ENCODE results near the gene TBL2.
"Not testable (repeated sequence)": the region's sequence is repeated elsewhere in the genome, so short reads cannot be mapped to it uniquely, and the experiment has no call there.

Gene TBL2

DNA sequence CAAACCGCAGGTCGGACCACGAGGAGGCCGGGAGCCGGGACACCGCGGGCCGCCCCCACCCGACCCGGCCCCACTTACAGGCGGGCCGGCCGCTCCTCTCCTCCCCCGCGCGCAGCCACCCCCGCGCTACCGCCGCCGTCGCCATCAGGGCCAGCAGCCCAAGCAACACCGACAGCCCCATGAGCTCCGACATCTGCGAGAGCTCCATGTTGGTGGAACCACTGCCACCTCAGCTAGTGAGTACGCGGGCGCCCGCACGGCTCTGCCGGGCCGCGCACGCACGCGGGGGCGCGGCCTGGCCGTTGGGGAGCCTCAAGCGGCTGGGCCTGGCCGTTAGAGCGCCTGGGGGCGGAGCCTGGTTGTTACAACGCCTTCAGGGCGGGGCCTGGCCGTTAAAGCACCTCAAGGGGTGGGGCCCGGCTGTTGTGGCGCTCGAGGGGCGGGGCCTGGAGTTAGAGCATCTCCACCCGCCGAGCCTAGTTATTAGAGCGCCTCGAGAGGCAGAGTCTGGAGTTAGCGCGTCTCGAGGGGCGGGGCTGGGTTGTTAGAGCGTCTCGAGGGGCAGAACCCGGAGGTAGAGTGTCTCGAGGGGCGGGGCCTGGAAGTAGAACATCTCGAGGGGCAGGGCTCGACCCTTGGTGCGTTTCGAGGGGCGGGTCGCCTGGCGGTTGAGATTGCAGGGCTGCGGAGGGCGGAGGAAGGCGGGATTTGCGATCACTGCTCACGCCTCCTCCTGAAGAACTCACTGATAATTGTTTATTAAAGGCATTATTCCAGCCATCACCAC is at the start of gene TBL2:
TSS of gene TBL2 (minus strand) at position 238 of the 787 bp plus-strand sequence. CDS start at position 208, 30 bp downstream.
- DNase-seq, result peak; percentile 100

DNA sequence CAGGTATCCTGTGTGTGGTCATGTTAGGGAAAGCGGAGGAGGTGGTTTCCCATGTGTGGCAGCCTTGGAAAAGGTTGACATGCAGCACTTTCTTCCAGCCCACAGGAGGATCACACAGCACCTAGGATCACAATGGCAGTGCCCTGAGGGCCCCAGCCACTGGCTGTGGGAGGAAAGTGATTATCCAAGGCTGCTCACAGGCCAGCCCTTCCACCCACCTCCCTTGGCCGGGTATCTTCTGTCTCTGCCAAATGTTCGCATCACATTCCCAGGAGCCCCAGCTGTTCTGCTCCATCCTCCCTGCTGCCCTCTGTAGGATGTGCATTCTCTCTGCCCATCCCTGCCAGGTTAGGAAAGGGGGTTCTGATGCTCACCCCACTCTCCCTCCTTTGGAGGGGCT is 48.4 kb upstream of the TBL2 start:
- no peak for DNase-seq

DNA sequence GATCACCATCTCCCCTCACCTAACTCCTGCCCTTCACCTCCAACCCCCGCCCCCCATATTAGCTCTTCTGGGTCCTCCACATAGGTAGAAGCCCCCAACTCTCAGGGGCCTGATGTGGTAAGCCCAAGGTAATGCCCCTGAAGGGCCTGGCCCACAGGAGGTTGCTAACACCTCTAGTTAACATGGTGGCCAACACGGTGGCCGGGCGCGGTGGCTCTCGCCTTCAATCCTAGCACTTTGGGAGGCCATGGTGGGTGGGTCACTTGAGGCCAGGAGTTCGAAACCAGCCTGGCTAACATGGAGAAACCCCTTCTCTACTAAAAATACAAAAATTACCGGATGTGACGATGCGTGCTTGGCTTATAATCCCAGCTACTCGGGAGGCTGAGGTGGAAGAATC is 46.9 kb upstream of the TBL2 start:
- no peak for DNase-seq

- DNase-seq, result no peak
These were observed 46.3 kb upstream of the TBL2 start for GRCh38 chr7:73624669-73625001.

- DNase-seq, result peak; percentile 98
These were observed 45.7 kb upstream of the TBL2 start, which contains the start of gene MLXIPL for GRCh38 chr7:73623798-73624668. Gene MLXIPL, minus strand, starts transcription at chr7:73624522. Its CDS starts 30 bp downstream, at chr7:73624492.

- DNase-seq, result peak; percentile 45
These were observed 44.8 kb upstream of the TBL2 start for GRCh38 chr7:73622909-73623797.

- DNase-seq, result no peak
These were observed 44.1 kb upstream of the TBL2 start for GRCh38 chr7:73622527-73622908.

GRCh38 chr7:73621168-73622063 is 43.0 kb upstream of the TBL2 start:
- DNase-seq, result no peak

- not testable (repeated sequence) for DNase-seq
These were observed 41.0 kb upstream of the TBL2 start for GRCh38 chr7:73619394-73619793.

DNA sequence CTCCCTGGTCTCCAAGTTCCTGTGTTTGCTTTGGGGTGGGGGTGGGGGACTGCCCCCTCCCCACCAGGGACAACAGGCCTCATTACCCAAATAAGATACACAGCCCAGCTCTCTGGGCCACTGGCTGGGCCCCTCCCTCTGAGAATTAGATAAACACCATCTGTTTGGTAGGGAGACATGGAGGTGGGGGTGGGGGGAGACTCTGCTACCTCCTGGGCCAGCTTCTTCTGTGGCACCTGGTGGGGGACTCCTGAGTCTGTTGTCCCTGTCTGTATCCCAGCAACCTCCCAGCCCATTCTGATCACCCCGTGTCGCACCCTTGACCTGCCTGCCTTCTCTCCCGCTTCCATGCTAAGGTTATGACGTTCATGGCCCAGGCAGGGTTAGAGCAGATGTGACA is 40.2 kb upstream of the TBL2 start:
- no peak for DNase-seq

- not testable (repeated sequence) for DNase-seq
These were observed 39.1 kb upstream of the TBL2 start for GRCh38 chr7:73617520-73617919.

DNA sequence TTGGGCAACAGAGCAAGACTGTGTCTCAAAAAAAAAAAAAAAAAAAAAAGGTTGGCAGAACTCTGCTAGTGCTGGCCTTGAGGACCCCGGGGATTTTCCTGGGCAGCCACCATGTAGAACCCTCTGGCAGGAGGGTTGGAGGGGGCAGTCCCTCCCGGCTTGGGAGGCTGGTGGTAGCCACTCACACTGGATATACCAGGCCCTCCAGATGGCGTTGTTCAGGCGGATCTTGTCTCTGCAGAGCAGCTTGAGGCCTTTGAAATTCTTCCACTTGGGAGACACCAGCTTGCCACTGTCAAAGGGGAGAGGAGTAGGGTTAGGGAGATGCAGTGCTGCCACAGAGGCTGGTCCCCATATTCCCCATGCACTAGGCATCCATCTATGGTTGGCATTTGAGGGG is 37.5 kb upstream of the TBL2 start:
- no peak for DNase-seq

DNA sequence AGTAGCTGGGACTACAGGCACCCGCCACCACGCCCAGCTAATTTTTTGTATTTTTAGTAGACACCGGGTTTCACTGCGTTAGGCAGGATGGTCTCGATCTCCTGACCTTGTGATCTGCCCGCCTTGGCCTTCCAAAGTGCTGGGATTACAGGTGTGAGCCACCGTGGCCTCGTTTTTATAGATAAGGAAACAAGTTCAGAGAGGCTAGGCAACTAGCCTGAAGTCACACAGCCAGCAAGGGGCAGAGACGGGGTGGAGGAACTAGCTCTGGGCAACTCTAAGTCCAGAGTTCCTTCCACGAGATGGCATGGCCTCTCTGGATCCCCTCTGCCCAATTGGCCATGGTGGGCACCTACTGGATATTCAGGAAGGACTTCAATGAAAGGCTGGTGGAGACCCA is 36.6 kb upstream of the TBL2 start:
- DNase-seq, result not testable (repeated sequence)

DNA sequence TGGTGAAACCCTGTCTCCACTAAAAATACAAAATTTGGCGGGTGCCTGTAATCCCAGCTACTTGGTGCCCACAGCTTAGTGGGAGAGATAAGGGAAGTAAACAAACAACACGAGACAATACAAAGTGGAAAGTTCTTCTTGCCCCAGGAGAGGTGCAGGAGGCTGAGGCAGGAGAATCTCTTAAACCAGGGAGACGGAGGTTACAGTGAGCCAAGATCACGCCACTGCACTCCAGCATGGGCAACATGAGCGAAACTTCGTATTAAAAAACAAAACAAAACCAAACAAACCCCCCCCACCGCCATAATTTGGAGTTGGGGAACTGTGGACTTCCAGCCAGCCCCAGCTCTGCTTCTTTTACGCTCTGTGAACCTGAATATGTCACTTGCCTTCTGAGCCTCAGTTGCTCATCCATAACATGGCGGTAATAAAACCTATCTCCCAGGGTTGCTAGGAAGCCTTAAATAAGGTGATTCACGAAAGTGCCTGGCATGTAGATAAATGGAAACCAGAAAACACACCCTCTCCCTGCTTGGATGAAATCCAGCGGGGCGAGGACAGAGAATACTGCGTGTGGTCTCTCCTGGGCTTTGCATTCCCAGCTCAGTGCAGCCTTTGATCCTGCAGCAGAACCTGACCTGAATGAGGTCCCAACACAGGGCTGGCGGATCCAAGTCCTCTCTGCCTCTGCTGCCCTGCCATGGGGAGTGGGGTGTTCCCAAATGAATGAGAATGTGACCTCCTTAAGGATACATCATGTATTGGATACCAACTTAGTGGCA is 35.8 kb upstream of the TBL2 start:
- DNase-seq, result peak; percentile 61

GRCh38 chr7:73612598-73613269 is 34.4 kb upstream of the TBL2 start:
- peak; percentile 80 for DNase-seq

- DNase-seq, result no peak
These were observed 32.7 kb upstream of the TBL2 start for GRCh38 chr7:73611017-73611555.

DNA sequence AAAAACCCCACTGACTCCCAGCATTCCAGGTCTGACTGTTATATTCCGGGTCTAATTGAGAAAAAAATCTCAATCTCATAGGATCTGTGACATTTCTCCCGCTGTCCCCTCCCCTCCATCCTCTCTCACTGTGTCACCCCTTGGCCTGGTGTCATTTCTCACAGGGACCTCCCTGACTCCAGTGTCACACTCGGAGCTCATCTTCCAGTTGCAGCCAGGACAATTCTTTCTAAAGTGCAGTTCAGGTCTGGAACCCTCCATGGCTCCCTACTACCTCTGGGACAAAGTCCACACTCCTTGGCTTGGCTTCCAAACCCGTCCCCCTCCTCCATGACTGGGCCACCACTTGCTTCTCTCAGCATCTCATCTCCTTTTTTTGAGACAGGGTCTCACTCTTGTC is 31.7 kb upstream of the TBL2 start:
- DNase-seq, result no peak

- not testable (repeated sequence) for DNase-seq
These were observed 29.3 kb upstream of the TBL2 start for GRCh38 chr7:73607692-73607983.

GRCh38 chr7:73606801-73607691 is 28.7 kb upstream of the TBL2 start:
- DNase-seq, result peak; percentile 74
